ENCODE measurements around the gene LAMA4. TPM values are rescaled to one million over a fixed set of nuclear protein-coding genes. Genes with fewer than 3 reads are reported as not detected.

The LAMA4 gene
- polyA plus RNA-seq, 3 donors: 83.5 to 101 (median 97.8) TPM

DNA sequence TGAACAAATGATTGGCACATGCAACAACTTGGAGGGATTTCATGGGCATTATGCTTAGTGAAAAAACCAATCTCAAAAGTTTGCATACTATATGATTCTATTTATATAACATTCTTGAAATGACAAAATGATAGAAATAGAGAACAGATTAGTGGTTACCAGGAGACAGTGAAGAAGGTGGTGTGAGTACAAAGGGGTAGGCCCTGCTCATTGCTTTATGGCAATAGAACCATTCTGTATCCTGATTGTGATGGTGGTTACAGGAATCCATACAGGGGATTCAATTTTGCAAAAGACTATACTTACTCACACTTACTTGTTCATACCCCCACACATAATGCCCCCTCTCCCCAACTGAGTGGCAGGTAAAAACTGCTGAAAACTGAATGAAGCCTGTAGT is 30.2 kb upstream of the LAMA4 start:
- DNase-seq (ENCODE audit: extremely low read depth in 1 of 11, low read depth in 9 of 11, low spot score in 4 of 11): no peak

DNA sequence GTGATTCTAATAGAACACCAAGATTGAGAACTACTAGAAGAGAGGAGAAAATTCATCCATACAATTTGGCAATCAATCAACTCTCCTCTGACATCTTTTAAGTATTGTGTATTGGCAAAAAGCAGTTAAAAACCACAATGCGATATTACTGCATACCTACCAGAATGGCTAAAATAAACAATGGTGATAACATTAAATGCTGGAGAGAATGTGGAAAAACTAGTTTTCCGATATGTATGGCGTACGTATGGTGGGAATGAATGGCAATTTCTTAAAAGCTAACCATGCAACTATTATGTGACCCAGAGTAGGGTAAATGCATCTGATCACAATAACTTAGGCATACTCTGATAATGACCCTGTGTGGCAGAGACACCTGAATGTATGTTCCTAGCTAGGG is 29.3 kb upstream of the LAMA4 start:
- no peak for DNase-seq (ENCODE audit: extremely low read depth in 1 of 11, low read depth in 9 of 11, low spot score in 4 of 11)

DNA sequence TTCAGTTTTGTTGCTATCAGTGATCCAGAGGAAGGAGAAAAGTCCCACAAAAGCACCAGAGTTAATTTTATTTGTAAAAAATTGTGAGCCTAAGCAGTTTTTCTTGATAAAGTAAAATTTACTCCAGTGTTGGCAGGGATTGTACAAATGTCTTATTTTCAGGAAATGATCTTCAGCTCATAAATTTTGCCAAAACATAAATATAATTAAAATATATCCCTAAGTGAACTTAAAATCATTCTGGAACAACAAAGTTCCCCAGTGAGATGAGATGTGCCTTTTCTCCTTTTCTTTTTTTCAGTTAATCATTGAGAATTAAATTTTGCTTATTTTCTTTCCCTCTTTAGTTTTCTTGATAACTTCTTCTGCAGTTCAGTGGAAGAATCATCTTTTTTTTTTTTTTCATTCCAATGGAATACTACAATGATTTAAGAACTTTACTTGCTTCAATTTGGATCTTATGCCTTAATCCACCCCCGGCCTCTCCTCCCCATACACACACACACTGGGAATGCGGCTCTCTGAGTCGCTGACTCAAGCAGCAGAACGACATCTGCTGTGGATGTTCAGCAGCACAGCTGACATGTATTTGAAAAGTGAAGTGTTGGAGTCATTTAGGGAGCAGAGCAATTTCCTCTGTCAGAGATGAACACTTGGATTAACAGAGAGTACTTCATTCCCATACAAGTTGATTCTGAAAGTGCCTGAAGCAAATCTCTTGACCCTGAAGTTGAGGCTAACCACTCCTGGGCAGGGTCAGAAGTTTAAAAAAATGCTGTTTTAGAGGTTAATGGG is 27.7 kb upstream of the LAMA4 start:
- DNase-seq (ENCODE audit: extremely low read depth in 1 of 11, low read depth in 9 of 11, low spot score in 4 of 11): peak; percentile 44 to 79 (median 65)

DNA sequence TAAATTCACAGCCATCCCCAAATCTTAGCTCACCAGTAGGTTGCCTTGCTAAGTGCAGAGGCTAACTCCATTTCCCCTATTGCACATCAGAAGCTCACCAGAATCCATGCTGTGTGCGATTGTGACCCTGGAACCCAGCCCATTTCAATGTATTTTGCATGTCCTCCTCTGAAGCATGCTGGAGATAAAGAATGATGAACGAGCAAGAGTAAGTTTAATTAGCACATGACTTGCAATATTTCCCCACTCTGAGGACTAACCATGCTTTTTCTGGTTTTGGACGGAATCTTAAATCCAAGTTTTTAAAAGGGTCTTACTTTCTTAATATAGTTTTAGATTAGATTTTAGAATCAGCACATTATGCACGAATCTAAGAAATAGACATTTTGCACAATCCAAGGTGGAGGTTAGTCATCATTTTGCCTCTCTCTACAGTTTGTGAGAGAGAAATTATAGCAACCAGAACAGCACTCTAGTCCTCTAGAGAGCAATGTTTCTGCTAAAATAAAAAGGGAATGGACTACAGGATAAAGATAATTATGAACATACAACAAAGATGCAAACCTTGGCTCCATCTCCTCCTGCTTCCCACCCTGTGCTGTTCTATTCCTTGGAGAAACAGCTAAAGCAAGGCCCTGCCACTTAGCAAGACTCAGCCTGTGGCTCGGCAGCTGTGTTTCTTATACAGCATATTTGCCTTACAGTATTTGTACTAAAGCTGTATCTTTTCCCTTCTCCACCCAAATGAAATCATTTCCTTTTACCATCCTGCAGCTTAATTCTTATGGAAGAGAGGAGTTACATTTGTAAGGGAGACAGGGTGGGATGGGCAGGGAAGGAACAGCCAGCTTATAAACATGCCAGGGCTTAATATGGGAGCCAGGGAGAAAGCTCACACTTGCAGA is 24.9 kb upstream of the LAMA4 start:
- DNase-seq (ENCODE audit: extremely low read depth in 1 of 11, low read depth in 9 of 11, low spot score in 4 of 11): no peak

DNA sequence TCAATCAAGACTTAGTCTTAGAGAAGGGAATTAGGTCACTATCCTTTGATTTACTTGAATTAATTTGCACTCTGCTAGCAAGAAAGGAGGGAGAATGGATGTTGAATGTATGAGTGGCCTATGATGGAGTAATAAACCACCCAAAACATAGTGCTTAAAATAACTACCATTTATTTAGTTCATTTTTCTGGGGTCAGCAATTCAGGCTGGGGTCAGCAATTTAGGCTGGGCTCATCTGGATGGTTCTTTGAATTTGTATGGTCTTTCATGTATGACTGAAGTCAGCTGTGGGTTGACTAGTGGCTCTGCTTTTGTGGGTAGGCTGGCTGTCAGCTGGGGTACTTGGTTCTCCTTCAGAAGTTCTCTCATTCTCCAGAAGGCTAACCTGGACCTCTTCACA is 21.0 kb upstream of the LAMA4 start:
- no peak for DNase-seq (ENCODE audit: extremely low read depth in 1 of 11, low read depth in 9 of 11, low spot score in 4 of 11)

DNA sequence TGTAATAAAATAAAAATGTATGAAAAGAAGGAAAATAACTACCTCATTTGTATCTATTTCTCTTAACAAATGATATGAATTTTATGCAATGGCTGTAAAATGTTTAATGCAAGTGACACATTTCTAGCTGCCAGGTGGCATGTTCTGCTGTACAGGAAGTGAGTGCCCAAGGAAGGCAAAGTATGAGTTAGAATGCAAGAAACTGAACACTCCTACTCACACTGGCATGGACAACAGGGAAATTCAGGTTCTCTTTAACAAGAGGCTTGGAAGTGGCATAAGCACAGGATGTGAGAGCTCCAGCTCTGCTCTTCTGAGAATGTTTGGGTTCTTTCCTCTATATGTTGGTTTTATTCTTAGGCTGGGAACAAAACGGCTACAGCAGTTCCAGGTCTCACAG is 20.4 kb upstream of the LAMA4 start:
- DNase-seq (ENCODE audit: extremely low read depth in 1 of 11, low read depth in 9 of 11, low spot score in 4 of 11): no peak

DNA sequence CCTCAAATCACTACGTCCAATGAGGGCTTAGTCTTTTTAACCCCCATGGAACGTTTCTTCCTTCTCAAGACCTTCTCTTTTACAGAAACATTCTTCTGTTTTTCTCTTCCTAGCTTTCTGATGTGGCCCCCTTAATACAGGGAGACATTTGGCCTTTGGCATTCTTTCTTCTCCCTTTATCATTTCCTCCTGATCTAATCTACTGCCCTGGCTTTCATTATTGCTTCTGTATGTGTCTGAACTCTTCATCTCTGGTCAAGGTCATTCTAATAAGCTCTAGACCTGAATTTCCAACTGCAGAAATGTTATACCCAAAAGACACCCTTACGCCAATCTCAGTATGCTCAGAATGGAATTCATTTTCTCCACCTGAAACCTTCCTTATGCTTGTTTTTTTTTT is 18.4 kb upstream of the LAMA4 start:
- DNase-seq (ENCODE audit: extremely low read depth in 1 of 11, low read depth in 9 of 11, low spot score in 4 of 11): no peak

DNA sequence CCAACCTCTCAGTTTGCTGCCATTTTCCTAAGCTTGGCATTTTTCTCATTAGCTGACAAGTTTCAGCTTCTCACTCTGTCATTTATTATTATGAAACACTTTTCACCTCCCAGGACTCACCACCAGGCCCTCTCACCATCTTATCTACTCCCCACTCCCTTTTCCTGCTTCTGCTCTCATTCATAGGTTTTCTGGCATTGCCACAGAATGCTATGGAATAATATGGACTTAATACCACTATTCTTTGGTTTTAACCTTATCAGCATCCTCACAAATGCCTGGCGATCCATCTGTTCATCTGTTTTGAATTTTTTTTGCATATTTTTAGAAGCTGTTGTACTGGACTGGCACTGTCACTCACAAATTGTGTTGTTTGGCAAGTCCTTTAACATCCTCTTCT is 16.4 kb upstream of the LAMA4 start:
- DNase-seq (ENCODE audit: extremely low read depth in 1 of 11, low read depth in 9 of 11, low spot score in 4 of 11): no peak

DNA sequence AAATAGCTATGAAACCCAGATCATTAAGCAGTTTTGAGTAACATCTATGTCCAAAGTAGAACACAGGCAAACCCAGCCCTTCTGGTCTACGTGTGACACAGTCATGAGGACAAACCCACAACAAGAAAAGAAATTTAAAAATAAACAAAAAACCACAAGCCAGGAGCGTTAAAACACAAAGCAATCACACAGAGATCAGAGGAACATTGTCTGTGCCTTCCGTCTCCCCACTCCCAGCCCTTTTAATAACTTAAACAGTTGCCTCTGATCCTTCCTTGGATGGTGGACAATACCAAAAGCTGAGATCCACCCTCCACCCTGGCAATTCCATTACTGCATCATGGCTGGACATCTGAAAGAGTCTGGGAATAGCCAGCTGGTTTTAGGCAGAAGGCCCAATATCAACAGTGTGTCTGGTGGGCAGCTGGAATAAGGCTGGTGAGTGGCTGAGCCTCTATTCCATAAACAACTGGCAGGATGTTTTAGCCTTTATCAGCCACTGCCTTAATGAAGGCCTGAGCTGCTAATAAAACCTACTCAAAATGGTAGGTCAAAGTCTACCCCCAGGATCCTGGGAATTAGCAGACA is 15.7 kb upstream of the LAMA4 start:
- no peak for DNase-seq (ENCODE audit: extremely low read depth in 1 of 11, low read depth in 9 of 11, low spot score in 4 of 11)

DNA sequence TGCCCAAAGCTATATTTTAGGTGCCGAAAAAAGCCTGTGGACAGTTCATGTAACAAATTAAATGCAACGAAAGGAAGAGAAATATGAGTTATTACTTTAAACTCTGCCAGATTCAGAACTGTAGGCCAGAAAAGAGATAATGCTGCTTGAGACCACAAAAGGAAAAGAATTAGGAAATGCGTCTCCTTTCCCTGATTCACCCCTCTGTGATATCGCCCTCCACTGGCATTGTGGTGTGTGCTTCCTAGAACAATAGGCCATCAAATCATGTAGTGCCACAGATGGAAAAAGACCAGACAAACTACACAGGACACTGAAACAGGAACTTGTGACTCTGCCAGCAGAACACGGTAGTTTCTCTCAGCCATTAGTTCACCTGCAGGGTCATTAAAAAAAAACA is 14.7 kb upstream of the LAMA4 start:
- DNase-seq (ENCODE audit: extremely low read depth in 1 of 11, low read depth in 9 of 11, low spot score in 4 of 11): no peak

DNA sequence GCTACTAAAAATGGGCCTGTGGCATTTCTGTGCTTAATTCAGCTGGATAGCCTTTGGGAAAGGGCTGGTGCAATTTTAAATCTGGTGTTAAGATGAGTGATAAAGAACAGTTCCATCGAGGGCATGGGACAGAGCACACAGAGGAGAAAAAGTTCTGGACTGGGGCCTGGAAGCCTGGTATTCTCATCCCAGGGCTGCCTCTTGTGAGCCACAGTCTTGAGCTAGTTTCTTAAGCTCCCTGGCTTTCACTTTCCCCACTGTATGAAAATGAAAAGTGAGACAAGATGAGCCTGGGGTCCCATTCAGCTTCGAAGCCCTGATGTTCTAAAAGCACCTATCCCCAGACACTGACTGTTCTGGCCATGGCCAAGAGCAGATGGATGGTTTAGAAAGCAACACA is 14.3 kb upstream of the LAMA4 start:
- no peak for DNase-seq (ENCODE audit: extremely low read depth in 1 of 11, low read depth in 9 of 11, low spot score in 4 of 11)

DNA sequence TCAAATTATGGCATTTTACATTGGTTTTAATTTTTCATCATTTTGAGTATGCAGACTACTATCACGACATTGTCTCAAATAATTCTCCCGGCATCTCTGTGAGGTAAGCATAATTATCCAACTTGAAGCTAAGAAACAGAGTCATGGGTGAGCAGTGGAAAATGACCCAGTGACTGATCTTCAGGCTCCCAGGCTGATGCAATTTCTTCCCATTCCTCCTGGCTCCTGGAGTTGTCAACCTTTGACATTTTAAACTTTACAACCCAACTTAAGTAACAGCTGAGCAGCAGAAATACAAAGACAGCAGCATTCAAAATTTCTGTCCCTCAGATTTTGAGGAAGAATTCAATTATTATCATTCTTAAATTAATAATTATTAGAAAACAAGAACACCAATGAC is 13.7 kb upstream of the LAMA4 start:
- DNase-seq (ENCODE audit: extremely low read depth in 1 of 11, low read depth in 9 of 11, low spot score in 4 of 11): no peak

DNA sequence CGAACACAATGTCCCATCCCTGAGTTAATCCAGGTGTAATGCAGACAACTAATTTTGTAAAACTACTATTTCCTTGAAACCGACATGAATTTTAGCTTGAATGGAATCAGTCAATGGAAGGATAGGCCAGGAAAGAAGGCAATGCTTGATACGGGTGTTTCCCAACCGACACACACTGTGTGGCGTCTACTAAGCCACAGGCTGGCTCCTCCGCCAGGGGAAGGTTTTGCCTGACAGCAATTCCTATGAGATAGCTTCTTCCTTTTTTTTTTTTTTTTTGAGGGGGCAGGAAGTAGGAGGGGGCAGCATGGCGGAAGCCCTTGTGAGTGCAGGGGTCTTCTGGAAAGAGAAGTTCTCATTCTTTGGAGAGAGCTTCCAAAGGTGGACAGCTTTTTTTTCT is 12.0 kb upstream of the LAMA4 start:
- DNase-seq (ENCODE audit: extremely low read depth in 1 of 11, low read depth in 9 of 11, low spot score in 4 of 11): no peak

DNA sequence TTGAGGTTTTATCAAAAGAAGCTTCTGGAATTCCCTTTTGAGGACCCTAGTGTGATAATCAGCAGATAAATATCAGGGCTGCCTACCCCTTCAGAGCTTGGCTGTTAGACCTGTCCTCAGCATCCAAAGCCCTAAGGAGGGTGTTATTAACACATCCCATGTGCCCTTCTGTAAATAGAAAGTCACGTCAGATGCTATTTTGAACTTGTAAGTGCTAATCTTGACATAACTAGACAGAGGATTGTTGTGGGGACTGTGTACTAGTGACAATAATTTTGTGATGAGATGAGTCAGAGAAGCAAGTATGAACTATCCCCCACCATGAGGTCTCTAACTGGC is 4.9 kb upstream of the LAMA4 start:
- DNase-seq (ENCODE audit: extremely low read depth in 1 of 11, low read depth in 9 of 11, low spot score in 4 of 11): no peak

DNA sequence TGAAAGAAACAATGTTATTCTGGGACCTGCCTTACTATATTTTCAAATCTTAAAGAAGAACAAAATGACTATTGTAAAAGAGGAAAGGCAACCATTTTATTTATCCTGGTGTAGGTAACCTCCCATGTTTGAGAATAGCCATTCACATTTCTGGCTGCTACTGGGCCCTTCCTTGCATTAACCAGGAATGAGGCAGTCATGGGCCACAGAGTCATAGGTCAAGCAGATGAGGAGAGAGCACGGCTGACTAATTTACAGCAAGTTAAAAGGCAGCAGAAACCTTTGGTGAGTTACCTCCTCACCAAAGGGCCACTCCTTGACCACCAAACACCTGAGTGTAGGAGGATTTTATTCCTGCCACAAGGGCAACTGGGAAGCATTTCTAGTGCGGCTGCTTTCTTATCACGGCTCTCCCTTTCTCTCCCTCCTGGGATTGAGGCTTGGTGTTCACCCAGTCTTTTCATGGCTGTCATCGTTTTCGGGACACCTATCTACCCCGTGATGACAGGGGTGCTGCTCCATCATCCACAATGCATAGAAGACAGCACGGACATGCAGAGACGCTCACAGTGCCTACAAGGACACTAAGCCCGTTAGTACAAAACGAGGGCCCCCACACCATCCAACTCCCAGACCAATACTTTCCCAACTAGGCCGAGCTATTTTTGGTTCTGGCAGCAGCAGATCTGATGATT is 4.4 kb upstream of the LAMA4 start:
- no peak for DNase-seq (ENCODE audit: extremely low read depth in 1 of 11, low read depth in 9 of 11, low spot score in 4 of 11)

DNA sequence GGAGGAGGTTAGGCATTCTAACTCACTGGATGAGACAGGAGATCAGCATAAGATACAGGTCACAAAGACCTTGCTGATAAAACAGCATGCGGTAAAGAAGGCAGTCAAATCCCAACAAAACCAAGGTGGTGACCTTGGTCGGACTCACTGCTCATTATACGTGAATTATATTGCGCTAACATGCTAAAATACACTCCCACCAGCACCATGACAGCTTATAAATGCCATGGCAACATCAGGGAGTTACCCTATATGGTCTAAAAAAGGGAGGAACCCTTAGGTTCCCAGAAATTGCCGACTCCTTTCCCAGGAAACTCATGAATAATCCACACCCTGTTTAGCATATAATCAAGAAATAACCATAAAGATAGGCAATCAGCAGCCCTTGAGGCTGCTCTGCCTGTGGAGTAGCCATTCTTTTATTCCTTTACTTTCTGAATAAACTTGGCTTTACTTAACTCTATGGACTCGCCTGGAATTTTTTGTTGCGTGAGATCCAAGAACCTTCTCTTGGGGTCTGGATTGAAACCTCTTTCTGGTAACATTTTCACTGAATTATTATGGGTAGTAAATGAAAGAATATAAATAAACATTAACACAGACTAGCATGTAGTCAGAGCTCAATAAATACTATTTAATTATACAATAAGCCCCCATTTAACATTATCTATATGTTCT is 3.0 kb upstream of the LAMA4 start:
- DNase-seq (ENCODE audit: extremely low read depth in 1 of 11, low read depth in 9 of 11, low spot score in 4 of 11): no peak

DNA sequence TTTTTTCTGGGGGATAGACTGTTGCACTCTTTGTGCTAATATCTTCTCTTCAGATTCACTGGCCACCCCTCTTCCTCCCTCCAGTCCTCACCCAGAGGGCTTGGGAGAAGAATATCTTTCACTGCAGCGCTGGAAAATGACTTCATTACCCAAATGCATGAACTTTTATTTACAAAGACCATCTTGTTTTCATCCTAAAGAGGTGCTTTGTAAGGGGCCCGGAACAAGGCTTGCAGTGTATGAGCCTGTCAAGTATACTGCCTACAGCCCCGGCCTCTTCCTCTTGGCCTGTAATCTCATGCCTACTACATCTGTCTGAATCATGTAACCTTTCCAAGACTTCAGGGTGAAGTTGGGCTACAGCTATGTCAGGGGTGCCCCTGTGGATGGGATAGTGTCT is 554 bp upstream of the LAMA4 start:
- no peak for DNase-seq (ENCODE audit: extremely low read depth in 1 of 11, low read depth in 9 of 11, low spot score in 4 of 11)

DNA sequence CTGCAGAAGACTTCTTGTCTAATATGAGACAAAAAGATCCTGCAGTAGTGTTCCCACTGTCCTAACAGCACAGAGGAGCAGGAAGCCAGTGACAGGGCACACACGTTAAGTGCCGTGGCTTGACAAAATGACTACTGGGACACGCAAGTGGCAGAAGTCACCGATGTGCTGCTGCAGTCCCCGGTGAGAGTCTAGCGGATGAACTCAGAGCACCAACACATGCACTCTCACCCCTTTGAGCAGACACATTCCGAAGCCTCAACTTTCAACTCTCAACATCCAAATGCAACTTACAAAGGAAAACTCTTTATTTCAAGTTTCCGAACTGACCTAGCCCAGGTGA is 898 bp downstream of the LAMA4 start:
- no peak for DNase-seq (ENCODE audit: extremely low read depth in 1 of 11, low read depth in 9 of 11, low spot score in 4 of 11)
